Trophoblast cell (in vitro differentiated cells and primary cell): Measurements from ENCODE around the gene MORN5.

Source experiments
- DNase-seq, 2 donors: peaks; one replicate each; pipeline ENCODE4 v3.0.0-alpha.2; 2016
- H2AFZ ChIP-seq: 2 replicates; pipeline ENCODE4 v1.6.1; 2013; ENCODE audit warnings: low read length, moderate library complexity, mild to moderate bottlenecking; ENCODE audit not compliant: insufficient read depth, poor library complexity
- H2AK5ac ChIP-seq: 2 replicates; pipeline ENCODE4 v1.6.1; 2013; ENCODE audit warnings: mild to moderate bottlenecking, low read length
- H2BK120ac ChIP-seq: 2 replicates; pipeline ENCODE4 v1.6.1; 2013; ENCODE audit warnings: low read length, mild to moderate bottlenecking, moderate library complexity; ENCODE audit not compliant: insufficient read depth, poor library complexity
- H2BK12ac ChIP-seq: 2 replicates; pipeline ENCODE4 v1.6.1; 2013; ENCODE audit warnings: mild to moderate bottlenecking, low read length, moderate library complexity
- H2BK5ac ChIP-seq: 2 replicates; pipeline ENCODE4 v1.6.1; 2013; ENCODE audit warnings: low read length, low read depth, moderate library complexity, mild to moderate bottlenecking; ENCODE audit not compliant: poor library complexity
- H3K14ac ChIP-seq: 2 replicates; pipeline ENCODE4 v1.6.1; 2013; ENCODE audit warnings: mild to moderate bottlenecking, low read length
- H3K18ac ChIP-seq: 2 replicates; pipeline ENCODE4 v1.6.1; 2013; ENCODE audit warnings: mild to moderate bottlenecking, low read length
- H3K23ac ChIP-seq: 2 replicates; pipeline ENCODE4 v1.6.1; 2013; ENCODE audit warnings: low read length
- H3K27ac ChIP-seq: 2 replicates; pipeline ENCODE4 v1.5.1; 2013; ENCODE audit warnings: low read depth, mild to moderate bottlenecking, inconsistent platforms, low read length, moderate library complexity
- H3K27me3 ChIP-seq: 2 replicates; pipeline ENCODE4 v1.6.1; 2013; ENCODE audit warnings: inconsistent platforms, mild to moderate bottlenecking, low read length, moderate library complexity; ENCODE audit not compliant: insufficient read depth
- H3K36me3 ChIP-seq, 2 experiments: 1 replicate in 1 of 2; 2 replicates in 1 of 2; pipeline ENCODE4 v1.6.1; 2013; ENCODE audit warnings: low read length in 2 of 2, mild to moderate bottlenecking in 2 of 2, moderate library complexity in 1 of 2; ENCODE audit not compliant: insufficient read depth in 2 of 2, control insufficient read depth in 1 of 2
- H3K4ac ChIP-seq: 2 replicates; pipeline ENCODE4 v1.6.1; 2013; ENCODE audit warnings: low read depth, mild to moderate bottlenecking, low read length, moderate library complexity
- H3K4me1 ChIP-seq, 2 experiments: 1 replicate in 1 of 2; 2 replicates in 1 of 2; pipeline ENCODE4 v1.6.1; 2013; ENCODE audit warnings: low read length in 2 of 2, mild to moderate bottlenecking in 2 of 2, moderate library complexity in 1 of 2; ENCODE audit not compliant: insufficient read depth in 2 of 2, control insufficient read depth in 1 of 2
- H3K4me2 ChIP-seq: 2 replicates; pipeline ENCODE4 v1.6.1; 2013; ENCODE audit warnings: inconsistent platforms, mild to moderate bottlenecking, low read length, moderate library complexity
- H3K4me3 ChIP-seq: 2 replicates; pipeline ENCODE4 v1.5.1; 2013; ENCODE audit warnings: mild to moderate bottlenecking, low read depth, low read length, inconsistent platforms
- H3K79me1 ChIP-seq: one replicate; pipeline ENCODE4 v1.6.1; 2013; ENCODE audit warnings: low read length
- H3K79me2 ChIP-seq: 2 replicates; pipeline ENCODE4 v1.6.1; 2013; ENCODE audit warnings: low read length, mild to moderate bottlenecking; ENCODE audit not compliant: control insufficient read depth, insufficient read depth, poor library complexity
- H3K9ac ChIP-seq: 2 replicates; pipeline ENCODE4 v1.6.1; 2013; ENCODE audit warnings: mild to moderate bottlenecking, low read length
- H3K9me3 ChIP-seq: 2 replicates; pipeline ENCODE4 v1.6.1; 2013; ENCODE audit warnings: low read depth, mild to moderate bottlenecking, control low read depth, inconsistent platforms, low read length; ENCODE audit not compliant: insufficient read depth
- H4K12ac ChIP-seq: 2 replicates; pipeline ENCODE4 v1.6.1; 2013; ENCODE audit warnings: low read depth, mild to moderate bottlenecking, low read length, moderate library complexity
- H4K8ac ChIP-seq: 2 replicates; pipeline ENCODE4 v1.6.1; 2013; ENCODE audit warnings: low read depth, mild to moderate bottlenecking, low read length, moderate library complexity
- H4K91ac ChIP-seq: one replicate; pipeline ENCODE4 v1.6.1; 2013; ENCODE audit warnings: low read depth, mild to moderate bottlenecking, low read length, moderate library complexity
- WGBS: extraction: QIAGEN DNeasy Blood & Tissue Kit; methylation state at CpG from one replicate; pipeline ENCODE4 v1.1.7; 2013; ENCODE audit warnings: missing lambda C conversion rate; ENCODE audit not compliant: insufficient read length, insufficient coverage; ENCODE audit errors: extremely low coverage; 5-methylcytosine and 5-hydroxymethylcytosine counted together

MORN5 gene

DNA sequence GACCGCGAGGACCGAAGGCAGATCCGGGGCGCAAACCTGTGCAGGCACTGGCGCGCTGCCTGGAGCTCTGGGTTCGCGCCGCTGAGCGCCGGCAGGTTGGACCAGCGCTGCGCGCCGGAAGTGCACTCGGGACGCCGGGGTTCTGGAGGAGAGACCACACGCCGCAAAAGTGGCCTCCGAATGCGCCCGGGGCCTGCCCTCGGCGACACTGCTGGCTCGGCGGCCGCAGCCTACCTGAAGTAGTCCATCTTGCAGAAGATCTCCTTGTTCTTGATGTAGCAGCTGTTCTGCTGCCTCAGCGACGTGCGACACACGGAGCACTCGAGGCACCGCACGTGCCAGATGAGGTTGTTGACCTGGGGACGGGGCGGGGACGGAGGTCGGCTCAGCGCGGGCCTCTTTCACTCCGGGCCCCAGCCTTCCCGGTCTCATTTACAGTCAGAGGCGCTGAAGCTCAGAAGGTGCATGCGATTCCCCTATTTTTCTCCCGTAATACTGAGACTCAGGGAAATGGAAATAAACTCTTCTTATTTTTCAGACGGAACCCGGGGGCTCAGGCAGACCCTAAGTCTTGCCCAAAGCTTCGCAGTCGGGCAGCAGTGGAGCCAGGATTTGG, 66.5 kb downstream of the MORN5 start:
- no peak overlapping the region for H2AK5ac ChIP-seq
- H3K4ac ChIP-seq = no peak overlapping the region
- no peak overlapping the region for H2BK5ac ChIP-seq
- no peak overlapping the region for H3K4me2 ChIP-seq
- no peaks in the 10 kb centered on the region for H3K79me1 ChIP-seq
- DNase-seq = no peak
- no peak overlapping the region for H4K91ac ChIP-seq
- no peak overlapping the region for H2AFZ ChIP-seq
- no peaks in the 10 kb centered on the region for H3K36me3 ChIP-seq
- H3K79me2 ChIP-seq = no peaks in the 10 kb centered on the region
- H3K9me3 ChIP-seq = peaks cover 12% of the 10 kb centered on the region
- no peak overlapping the region for H4K8ac ChIP-seq
- no peak overlapping the region for H3K18ac ChIP-seq
- H2BK12ac ChIP-seq = no peak overlapping the region
- no peak overlapping the region for H3K9ac ChIP-seq
- no peak overlapping the region for H3K23ac ChIP-seq
- H4K12ac ChIP-seq = no peak overlapping the region
- no peak overlapping the region for H3K4me3 ChIP-seq
- no CpG with 5 or more reads among the region's 51 CpGs for WGBS
- no peak overlapping the region for H3K14ac ChIP-seq
- peaks cover 2 to 8% of the 10 kb centered on the region in 2 experiments for H3K4me1 ChIP-seq
- H2BK120ac ChIP-seq = no peak overlapping the region
- H3K27ac ChIP-seq = no peak overlapping the region
- H3K27me3 ChIP-seq = peaks cover 93% of the 10 kb centered on the region

DNA sequence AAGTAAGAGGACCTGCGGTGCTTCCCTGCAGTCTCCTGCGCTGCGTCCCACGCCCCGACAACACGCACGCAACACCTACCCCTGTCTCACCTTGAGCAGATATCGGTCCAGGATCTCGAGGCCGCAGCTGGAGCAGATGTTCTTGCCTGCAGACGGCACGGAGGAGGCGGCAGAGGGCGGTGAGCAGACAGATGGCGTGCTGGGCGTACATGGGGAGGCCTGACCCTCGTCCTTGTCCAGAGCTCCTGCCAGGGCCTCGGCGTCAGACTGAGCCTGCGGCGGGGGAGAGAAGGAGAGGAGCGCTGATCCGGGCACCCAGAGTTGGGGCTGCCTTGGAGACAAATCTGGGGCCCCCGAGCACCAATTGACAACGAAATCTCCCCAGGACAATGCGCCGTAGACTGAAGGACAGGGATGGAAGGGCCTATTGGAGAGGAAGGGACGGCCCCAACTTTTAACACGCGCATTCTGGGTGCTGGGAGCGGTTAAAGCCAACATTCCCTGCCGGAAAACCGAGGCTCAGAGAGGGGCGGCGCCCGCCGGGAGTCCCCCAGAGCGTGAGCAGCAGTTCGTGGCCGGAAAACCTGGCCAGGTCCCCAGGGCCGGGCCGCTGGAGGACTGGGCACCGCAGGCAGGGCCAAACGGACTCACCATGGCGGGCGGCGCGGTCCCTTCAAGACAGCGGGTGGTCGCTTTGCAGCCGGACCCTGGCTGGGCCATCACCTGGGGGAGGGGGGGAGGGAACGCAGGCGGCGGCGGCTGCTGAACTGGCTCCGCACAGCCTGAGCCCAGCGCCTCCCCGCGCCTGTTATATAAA, 67.3 kb downstream of the MORN5 start:
- no peak overlapping the region for H3K4ac ChIP-seq
- no peak overlapping the region for H3K18ac ChIP-seq
- H4K12ac ChIP-seq = no peak overlapping the region
- H3K4me1 ChIP-seq = peaks cover 2 to 8% of the 10 kb centered on the region in 2 experiments
- H4K91ac ChIP-seq = no peak overlapping the region
- H2AFZ ChIP-seq = no peak overlapping the region
- no peak overlapping the region for H3K27ac ChIP-seq
- H2BK12ac ChIP-seq = no peak overlapping the region
- DNase-seq = no peak
- H2AK5ac ChIP-seq = no peak overlapping the region
- H2BK120ac ChIP-seq = no peak overlapping the region
- no peaks in the 10 kb centered on the region for H3K79me1 ChIP-seq
- H3K4me2 ChIP-seq = no peak overlapping the region
- H3K9ac ChIP-seq = no peak overlapping the region
- H4K8ac ChIP-seq = no peak overlapping the region
- no peak overlapping the region for H3K14ac ChIP-seq
- no peak overlapping the region for H2BK5ac ChIP-seq
- H3K23ac ChIP-seq = no peak overlapping the region
- no CpG with 5 or more reads among the region's 59 CpGs for WGBS
- H3K36me3 ChIP-seq = no peaks in the 10 kb centered on the region
- H3K27me3 ChIP-seq = peaks cover 86% of the 10 kb centered on the region
- peaks cover 12% of the 10 kb centered on the region for H3K9me3 ChIP-seq
- no peaks in the 10 kb centered on the region for H3K79me2 ChIP-seq
- H3K4me3 ChIP-seq = no peak overlapping the region

DNA sequence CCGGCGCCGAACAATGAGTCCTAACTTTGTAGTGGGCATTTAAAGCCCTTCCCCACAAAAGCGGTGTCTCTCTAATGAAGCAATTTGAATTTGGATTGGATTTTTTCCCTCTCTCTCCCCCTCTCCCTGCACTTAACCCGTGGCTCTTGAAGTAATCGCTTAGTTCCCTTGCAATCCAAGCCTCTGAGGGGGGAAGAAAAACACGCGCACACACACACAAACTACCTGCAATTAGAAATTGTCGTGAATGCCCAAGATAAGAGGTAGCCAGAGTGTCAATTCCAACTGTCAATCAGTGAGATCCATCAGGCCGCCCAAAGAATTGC, 67.8 kb downstream of the MORN5 start:
- H3K36me3 ChIP-seq = no peaks in the 10 kb centered on the region
- H4K12ac ChIP-seq = no peak overlapping the region
- H3K4me2 ChIP-seq = no peak overlapping the region
- no peak overlapping the region for H4K91ac ChIP-seq
- H3K79me1 ChIP-seq = no peaks in the 10 kb centered on the region
- WGBS = no CpG with 5 or more reads among the region's 10 CpGs
- H3K27me3 ChIP-seq = peaks cover 81% of the 10 kb centered on the region
- no peak overlapping the region for H3K9ac ChIP-seq
- no peak overlapping the region for H2BK120ac ChIP-seq
- H3K79me2 ChIP-seq = no peaks in the 10 kb centered on the region
- H3K4me3 ChIP-seq = no peak overlapping the region
- DNase-seq = no peak
- H3K14ac ChIP-seq = no peak overlapping the region
- H3K27ac ChIP-seq = no peak overlapping the region
- no peak overlapping the region for H4K8ac ChIP-seq
- H3K23ac ChIP-seq = no peak overlapping the region
- H3K9me3 ChIP-seq = peaks cover 12% of the 10 kb centered on the region
- peaks cover 2 to 8% of the 10 kb centered on the region in 2 experiments for H3K4me1 ChIP-seq
- H2BK5ac ChIP-seq = no peak overlapping the region
- H3K4ac ChIP-seq = no peak overlapping the region
- H2AFZ ChIP-seq = no peak overlapping the region
- no peak overlapping the region for H2AK5ac ChIP-seq
- H2BK12ac ChIP-seq = no peak overlapping the region
- H3K18ac ChIP-seq = no peak overlapping the region

DNA sequence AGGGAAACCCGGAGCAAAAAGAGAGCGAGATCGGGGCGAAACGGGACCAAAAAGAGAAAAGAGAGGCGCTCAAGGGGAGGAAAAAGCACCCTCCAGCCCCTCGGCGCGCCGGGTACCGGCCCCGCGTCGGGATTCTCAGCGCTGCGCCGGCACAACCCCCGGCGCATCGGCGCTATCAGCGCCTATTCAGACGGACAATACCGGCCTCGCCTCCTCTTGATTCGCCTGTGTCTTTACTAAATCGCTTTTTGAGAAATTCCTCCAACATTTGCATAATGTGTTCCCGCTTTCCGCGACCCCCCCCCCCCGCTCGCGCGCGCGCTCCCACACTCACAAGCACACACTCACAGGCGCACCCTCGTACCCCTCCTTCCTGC, 68.5 kb downstream of the MORN5 start:
- no peak overlapping the region for H3K4ac ChIP-seq
- no peak overlapping the region for H2BK12ac ChIP-seq
- no peak overlapping the region for H3K4me3 ChIP-seq
- no peaks in the 10 kb centered on the region for H3K36me3 ChIP-seq
- peak overlapping the region; percentile 70 for H3K4me2 ChIP-seq
- no peaks in the 10 kb centered on the region for H3K79me1 ChIP-seq
- DNase-seq = no peak
- H2AK5ac ChIP-seq = no peak overlapping the region
- H3K27me3 ChIP-seq = peaks cover 75% of the 10 kb centered on the region
- peaks cover 12% of the 10 kb centered on the region for H3K9me3 ChIP-seq
- no peaks in the 10 kb centered on the region for H3K79me2 ChIP-seq
- no peak overlapping the region for H4K8ac ChIP-seq
- H2AFZ ChIP-seq = no peak overlapping the region
- H2BK5ac ChIP-seq = no peak overlapping the region
- no peak overlapping the region for H4K91ac ChIP-seq
- no peak overlapping the region for H3K27ac ChIP-seq
- no peak overlapping the region for H3K18ac ChIP-seq
- no CpG with 5 or more reads among the region's 38 CpGs for WGBS
- no peak overlapping the region for H3K14ac ChIP-seq
- no peak overlapping the region for H3K23ac ChIP-seq
- H3K4me1 ChIP-seq = peaks cover 2 to 8% of the 10 kb centered on the region in 2 experiments
- H4K12ac ChIP-seq = no peak overlapping the region
- no peak overlapping the region for H2BK120ac ChIP-seq
- H3K9ac ChIP-seq = no peak overlapping the region
